HTERT RPE-1 (cell line): ENCODE data around the gene TRAP1.
"Not testable (repeated sequence)": the region's sequence is repeated elsewhere in the genome, so short reads cannot be mapped to it uniquely, and the experiment has no call there.

Experiments used
- in situ Hi-C: fragments of 300-500 bp; cut with MboI; formaldehyde crosslinking; loops from 4 replicates; pipeline ENCODE4 v1.14.3; 2020; ENCODE audit warnings: low sequenced_read_pairs

The TRAP1 gene

GRCh38 chr16:3674513-3675295 lies 42.6 kb downstream of the TRAP1 start:
- in situ Hi-C loops: no loop called here

- in situ Hi-C loops: no loop called here
These were observed 43.5 kb downstream of the TRAP1 start for GRCh38 chr16:3673676-3674377.

GRCh38 chr16:3673201-3673600 lies 44.1 kb downstream of the TRAP1 start:
- in situ Hi-C loops: no loop called here

- in situ Hi-C loops: no loop called here
These were observed 44.7 kb downstream of the TRAP1 start for GRCh38 chr16:3672571-3673041.

- in situ Hi-C loops: no loop called here
These were observed 45.9 kb downstream of the TRAP1 start for GRCh38 chr16:3671424-3671823.

GRCh38 chr16:3670711-3671110 lies 46.6 kb downstream of the TRAP1 start:
- in situ Hi-C loops: no loop called here

- in situ Hi-C loops: no loop called here
These were observed 48.2 kb downstream of the TRAP1 start for GRCh38 chr16:3669082-3669481.

- in situ Hi-C loops: no loop called here
These were observed 48.7 kb downstream of the TRAP1 start for GRCh38 chr16:3668626-3669025.

- in situ Hi-C loops: no loop called here
These were observed 51.8 kb downstream of the TRAP1 start for GRCh38 chr16:3665508-3665907.

- in situ Hi-C loops: no loop called here
These were observed 53.0 kb downstream of the TRAP1 start for GRCh38 chr16:3664187-3664896.

- in situ Hi-C loops: no loop called here
These were observed 54.7 kb downstream of the TRAP1 start for GRCh38 chr16:3662601-3663000.

- in situ Hi-C loops: no loop called here
These were observed 55.4 kb downstream of the TRAP1 start for GRCh38 chr16:3661922-3662321.

- in situ Hi-C loops: no loop called here
These were observed 56.0 kb downstream of the TRAP1 start for GRCh38 chr16:3661311-3661710.

- in situ Hi-C loops: no loop called here
These were observed 58.1 kb downstream of the TRAP1 start for GRCh38 chr16:3659251-3659650.

- in situ Hi-C loops: no loop called here
These were observed 60.5 kb downstream of the TRAP1 start for GRCh38 chr16:3656491-3657468.

GRCh38 chr16:3656160-3656490 lies 61.2 kb downstream of the TRAP1 start:
- in situ Hi-C loops: not testable (repeated sequence)

GRCh38 chr16:3655396-3656159 lies 61.7 kb downstream of the TRAP1 start:
- in situ Hi-C loops: no loop called here

GRCh38 chr16:3655030-3655395 lies 62.3 kb downstream of the TRAP1 start:
- in situ Hi-C loops: no loop called here

GRCh38 chr16:3654249-3654991 lies 62.9 kb downstream of the TRAP1 start, which contains the start of gene DNASE1:
Gene DNASE1, plus strand, starts transcription at chr16:3654691. Its CDS starts 683 bp downstream, at chr16:3655374.
- in situ Hi-C loops: no loop called here
